GM13976 (cell line): ENCODE data around the gene FECH.

ENCODE experiments used
- DNase-seq: peaks from one replicate; pipeline ENCODE4 v3.0.0; 2012; ENCODE audit warnings: low spot score
- CTCF ChIP-seq: IDR thresholded peaks from 2 replicates; pipeline ENCODE4 v1.5.1; 2012; ENCODE audit warnings: borderline replicate concordance, mild to moderate bottlenecking; ENCODE audit not compliant: insufficient read depth; ENCODE audit errors: extremely low read depth, missing control alignments, control extremely low read depth
- in situ Hi-C: fragments of 300-500 bp; cut with MboI; formaldehyde crosslinking; loops from one replicate; pipeline ENCODE4 v1.12.0; 2022; ENCODE audit warnings: low sequenced_read_pairs, mixed read lengths, inconsistent platforms; ENCODE audit not compliant: unreplicated experiment

Gene FECH

GRCh38 chr18:57629422-57629821 lies 42.9 kb upstream of the FECH start:
- in situ Hi-C loops = loop anchor here (25.0 kb wide), 2 partner anchors 233 to 483 kb away; no protein-coding TSS in a partner anchor
- no peak for TF ChIP-seq CTCF
- DNase-seq = no peak

GRCh38 chr18:57627488-57627887 lies 41.0 kb upstream of the FECH start:
- no peak for TF ChIP-seq CTCF
- DNase-seq = no peak
- in situ Hi-C loops = loop anchor here (25.0 kb wide), 2 partner anchors 235 to 485 kb away; no protein-coding TSS in a partner anchor

- no peak for DNase-seq
- TF ChIP-seq CTCF = no peak
- in situ Hi-C loops = loop anchor here (25.0 kb wide), 2 partner anchors 237 to 487 kb away; no protein-coding TSS in a partner anchor
These were observed 38.5 kb upstream of the FECH start for GRCh38 chr18:57624988-57625387.

- no peak for TF ChIP-seq CTCF
- peak; percentile 49 for DNase-seq
- in situ Hi-C loops = no loop called here
These were observed 34.7 kb upstream of the FECH start for GRCh38 chr18:57621246-57621604.

- DNase-seq = no peak
- in situ Hi-C loops = no loop called here
- no peak for TF ChIP-seq CTCF
These were observed 33.4 kb upstream of the FECH start for GRCh38 chr18:57619876-57620275.

- in situ Hi-C loops = no loop called here
- DNase-seq = no peak
- TF ChIP-seq CTCF = no peak
These were observed 32.4 kb upstream of the FECH start for GRCh38 chr18:57618910-57619309.

GRCh38 chr18:57603871-57604270 lies 17.4 kb upstream of the FECH start:
- in situ Hi-C loops = no loop called here

More at GRCh38 chr18:57603871-57604270, 17.4 kb upstream of the FECH start:
- no peak for DNase-seq
- TF ChIP-seq CTCF = no peak
